NCI-H128 (cell line): Measurements from ENCODE around the gene HAPLN3.

Source experiments
- DNase-seq: peaks from one replicate; lab custom pipeline; 2025; ENCODE audit not compliant: unreplicated experiment; lab: John Stamatoyannopoulos, UW

The HAPLN3 gene

GRCh38 chr15:88896333-88897033 is 1.1 kb upstream of the HAPLN3 start:
- DNase-seq = no peak

- DNase-seq = no peak
Observed at GRCh38 chr15:88894348-88894818, 961 bp downstream of the HAPLN3 start.

DNA sequence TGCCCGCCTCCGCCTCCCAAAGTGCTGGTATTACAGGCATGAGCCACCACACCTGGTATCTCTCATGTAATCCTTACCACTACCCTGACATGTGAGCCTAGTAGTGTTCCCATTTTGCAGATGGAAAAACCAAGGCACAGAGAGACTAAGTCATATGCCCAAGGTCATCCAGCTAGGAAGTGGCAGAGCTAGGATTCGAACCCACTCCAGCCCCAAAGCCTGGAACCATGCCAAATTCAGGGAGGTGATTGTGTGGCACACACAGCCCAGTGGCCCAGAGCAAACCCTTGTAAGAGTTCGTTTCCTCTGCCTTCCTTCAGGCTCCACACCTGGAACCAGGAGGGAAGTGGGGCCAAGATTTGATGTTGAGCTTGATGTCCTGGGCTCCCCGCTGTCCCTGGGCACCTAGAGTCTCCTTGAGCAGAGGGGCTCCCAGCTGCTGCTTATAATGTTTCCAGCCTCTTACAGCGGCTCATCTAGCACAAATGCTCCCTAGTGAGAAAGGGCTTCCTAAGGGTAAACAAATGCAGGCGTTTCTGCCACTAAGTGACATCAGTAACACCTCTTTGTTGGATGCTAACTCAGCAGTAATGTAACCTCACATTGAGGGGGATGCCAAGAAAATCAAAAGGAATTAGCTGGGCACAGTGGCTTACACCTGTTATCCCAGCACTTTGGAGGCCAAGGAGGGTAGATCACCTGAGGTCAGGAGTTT is 3.6 kb downstream of the HAPLN3 start:
- no peak for DNase-seq

- DNase-seq = no peak
Observed at GRCh38 chr15:88890495-88890894, 4.8 kb downstream of the HAPLN3 start.

DNA sequence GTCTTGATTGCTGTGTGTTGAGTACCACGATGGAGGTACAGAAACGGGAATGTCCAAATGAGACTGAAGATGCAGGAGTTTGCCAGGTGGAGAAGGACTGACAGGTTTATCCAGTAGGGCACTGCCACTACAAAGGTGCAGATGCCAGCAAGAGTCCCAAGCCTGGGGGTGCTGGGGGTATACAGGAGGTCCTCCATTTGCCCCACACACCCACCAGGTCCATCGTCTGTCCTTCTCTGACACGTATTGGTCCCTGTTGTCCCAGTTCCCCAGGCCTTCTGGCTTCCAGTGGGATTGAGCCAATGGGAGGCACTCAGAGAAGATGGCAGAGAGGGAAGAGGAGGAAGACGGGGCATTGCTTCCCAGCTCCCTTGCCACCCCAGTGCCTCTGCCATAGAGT is 6.6 kb downstream of the HAPLN3 start:
- DNase-seq = no peak

DNA sequence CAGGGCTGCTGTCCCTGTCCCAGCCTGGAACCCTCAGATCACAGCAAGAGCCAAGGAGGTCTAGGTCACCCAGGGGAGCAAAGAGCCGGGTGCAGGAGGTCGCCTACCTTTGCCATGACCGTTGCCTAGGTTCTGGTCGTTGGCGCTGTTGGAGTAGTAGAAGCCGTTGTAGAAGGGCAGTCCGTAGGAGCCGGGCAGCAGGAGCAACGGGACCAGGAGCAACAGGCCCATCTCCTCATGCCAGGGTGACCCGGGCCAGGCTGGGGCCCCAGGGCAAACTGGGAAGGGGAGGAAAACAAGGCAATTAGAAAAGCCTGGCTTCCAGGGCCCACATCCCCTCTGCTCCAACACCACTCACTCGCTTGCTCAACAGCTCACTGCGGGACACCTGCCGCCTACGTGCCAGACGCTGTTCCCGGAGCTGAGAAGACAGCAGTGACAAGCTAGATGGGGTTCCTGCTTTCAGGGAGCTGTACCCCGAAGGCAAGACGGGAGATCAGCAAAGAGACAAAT is 8.2 kb downstream of the HAPLN3 start:
- no peak for DNase-seq

GRCh38 chr15:88882785-88883184 is 12.6 kb downstream of the HAPLN3 start:
- no peak for DNase-seq

GRCh38 chr15:88881775-88882174 is 13.6 kb downstream of the HAPLN3 start:
- DNase-seq = no peak

- DNase-seq = no peak
Observed at GRCh38 chr15:88880944-88881740, 14.2 kb downstream of the HAPLN3 start.

GRCh38 chr15:88878720-88879184 is 16.6 kb downstream of the HAPLN3 start:
- peak; percentile 2 for DNase-seq

DNA sequence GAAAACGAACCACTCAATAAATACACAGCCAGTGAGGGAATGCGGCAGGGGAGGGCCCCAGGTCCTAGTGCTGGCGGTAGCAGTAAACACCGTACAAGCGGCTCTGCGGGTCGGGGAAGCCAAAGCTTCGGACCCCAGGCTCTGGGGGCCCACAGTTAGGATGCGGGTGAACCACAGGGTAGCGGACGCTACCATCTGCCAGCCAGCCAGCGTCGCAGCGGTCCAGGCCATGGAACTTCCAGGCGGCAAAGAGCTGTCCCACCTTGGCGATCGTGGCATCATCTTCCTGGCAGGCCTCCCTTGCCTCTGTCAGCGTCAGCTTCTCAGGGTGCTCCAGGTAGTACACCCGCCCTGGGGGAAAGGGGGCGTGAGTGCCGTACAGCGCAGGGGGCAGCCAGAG is 17.4 kb downstream of the HAPLN3 start:
- DNase-seq = no peak

DNA sequence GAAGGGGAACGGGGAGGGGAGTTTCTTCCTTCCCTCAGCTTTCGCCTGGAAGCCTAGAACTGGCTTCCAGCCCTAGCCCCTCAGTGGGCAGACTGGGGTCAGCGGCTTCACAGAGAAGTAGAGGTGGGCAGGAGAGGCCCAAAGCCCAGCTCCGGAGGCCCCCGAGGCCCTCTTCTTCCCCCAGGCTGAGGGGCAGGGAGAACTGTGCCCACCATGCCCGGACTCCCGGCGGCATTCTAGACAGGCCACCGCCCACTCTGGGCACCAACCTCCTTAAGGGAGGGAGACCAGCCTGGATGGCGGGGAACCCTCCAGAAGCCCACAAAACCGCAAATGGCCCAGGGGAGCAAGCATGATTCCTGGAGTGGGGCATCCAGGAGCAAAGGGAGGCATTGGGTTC is 17.9 kb downstream of the HAPLN3 start:
- no peak for DNase-seq

GRCh38 chr15:88876573-88876972 is 18.8 kb downstream of the HAPLN3 start:
- DNase-seq = no peak

GRCh38 chr15:88874684-88875083 is 20.7 kb downstream of the HAPLN3 start:
- no peak for DNase-seq

DNA sequence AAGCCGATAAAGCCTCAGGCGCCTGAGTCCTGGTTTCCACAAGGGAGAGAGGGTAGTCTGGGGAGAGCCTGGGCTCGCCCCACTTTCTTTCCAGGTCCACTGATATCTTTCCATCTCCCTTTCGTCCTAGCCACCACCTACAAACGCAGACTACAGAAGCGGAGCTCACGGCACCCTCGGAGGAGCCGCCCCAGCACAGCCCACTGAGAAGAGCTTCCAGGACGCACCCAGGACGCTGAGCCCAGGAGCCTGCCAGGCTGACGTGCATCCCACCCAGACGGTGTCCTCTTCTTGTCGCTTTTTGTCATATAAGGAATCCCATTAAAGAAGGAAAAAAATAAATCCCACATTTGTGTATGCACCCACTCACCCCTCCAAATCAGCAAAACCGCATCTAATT is 21.1 kb downstream of the HAPLN3 start:
- no peak for DNase-seq

GRCh38 chr15:88873786-88874185 is 21.6 kb downstream of the HAPLN3 start:
- DNase-seq = no peak

DNA sequence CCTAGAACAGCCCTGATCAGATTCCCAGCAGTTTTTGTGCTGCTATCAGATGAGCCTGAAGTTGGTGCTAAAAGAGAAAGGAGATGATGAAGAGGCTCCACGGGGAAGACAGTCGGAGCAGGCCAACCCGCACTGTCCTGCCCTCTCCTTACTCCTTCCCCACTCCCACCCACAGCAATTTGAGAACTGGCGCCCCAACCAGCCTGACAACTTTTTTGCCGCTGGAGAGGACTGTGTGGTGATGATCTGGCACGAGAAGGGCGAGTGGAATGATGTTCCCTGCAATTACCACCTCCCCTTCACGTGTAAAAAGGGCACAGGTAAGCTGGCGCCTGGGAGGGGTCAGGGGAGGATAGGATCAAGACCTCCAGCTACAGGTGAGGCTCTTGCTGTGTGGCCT is 22.6 kb downstream of the HAPLN3 start:
- no peak for DNase-seq

DNA sequence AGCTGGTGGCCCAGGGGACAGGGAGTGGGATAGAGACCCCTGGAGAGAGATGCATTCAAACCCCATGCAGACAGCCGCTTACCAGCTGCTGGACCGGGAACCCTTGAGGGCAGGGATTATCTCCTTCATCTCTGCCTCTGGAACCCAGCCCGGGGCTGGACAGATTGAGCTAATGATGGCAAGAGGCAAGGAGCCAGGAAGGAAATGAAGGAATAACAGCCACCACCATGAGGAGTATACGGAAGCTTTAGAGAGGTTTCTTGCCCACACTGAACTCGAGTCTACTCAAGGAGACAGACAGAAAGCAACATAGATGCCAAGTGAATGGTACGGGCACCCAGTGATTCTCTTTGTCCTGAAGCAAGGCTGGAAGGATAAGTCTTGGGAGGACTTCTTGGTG is 23.2 kb downstream of the HAPLN3 start:
- DNase-seq = no peak

DNA sequence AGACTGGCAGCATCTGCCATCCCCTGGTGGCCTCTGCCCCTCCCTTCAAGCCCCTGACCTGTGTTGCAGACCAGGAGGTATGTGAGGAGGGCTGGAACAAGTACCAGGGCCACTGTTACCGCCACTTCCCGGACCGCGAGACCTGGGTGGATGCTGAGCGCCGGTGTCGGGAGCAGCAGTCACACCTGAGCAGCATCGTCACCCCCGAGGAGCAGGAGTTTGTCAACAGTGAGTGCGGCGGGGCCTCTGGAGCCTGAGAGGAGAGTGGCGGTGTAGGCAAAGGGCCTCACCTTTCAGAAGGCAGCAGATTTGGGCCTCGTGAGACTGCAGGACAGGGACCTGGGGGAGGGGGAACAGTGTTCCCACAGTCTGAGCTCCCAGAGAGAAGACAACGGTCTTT is 24.0 kb downstream of the HAPLN3 start:
- DNase-seq = no peak

DNA sequence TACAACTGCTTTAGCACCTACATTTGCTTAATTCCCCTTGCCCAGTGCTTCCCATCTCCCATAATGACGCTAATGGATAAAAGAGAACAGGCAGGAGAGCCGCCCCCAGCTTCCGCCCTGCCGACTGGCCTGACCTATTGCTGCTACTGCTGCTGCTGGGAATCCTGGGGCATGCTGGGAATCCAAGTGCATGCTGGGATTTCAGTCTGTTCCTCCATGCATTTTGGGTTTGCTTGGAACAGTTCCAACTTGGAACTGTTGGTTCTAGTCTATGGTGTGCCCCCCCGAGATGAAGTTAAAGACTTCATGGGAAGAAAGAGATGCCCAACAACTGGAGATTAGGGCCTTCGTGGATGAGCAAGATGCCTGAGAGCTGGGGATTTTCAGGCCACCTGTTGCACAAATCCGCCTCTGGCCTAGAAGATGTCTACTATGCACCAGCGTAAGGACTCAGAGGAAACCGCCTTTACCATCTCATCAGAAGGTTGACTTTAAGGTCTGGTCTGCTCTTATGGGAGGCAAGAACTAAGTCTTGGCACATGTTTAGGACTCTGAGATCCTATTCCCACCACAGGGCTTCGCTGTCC is 29.0 kb downstream of the HAPLN3 start:
- no peak for DNase-seq

GRCh38 chr15:88865498-88866099 is 29.7 kb downstream of the HAPLN3 start:
- no peak for DNase-seq
